Measurements from ENCODE around the gene ZNF534. TPM values are rescaled to one million over a fixed set of nuclear protein-coding genes. Genes with fewer than 3 reads are reported as not detected.

The ZNF534 gene
- total and polyA plus RNA-seq, 9 of the 15 experiments (the other 6 are each of a cell fraction or from before 2014, with no cell fraction given), result 0.08 to 0.33 (median 0.22) TPM; not detected in 1

DNA sequence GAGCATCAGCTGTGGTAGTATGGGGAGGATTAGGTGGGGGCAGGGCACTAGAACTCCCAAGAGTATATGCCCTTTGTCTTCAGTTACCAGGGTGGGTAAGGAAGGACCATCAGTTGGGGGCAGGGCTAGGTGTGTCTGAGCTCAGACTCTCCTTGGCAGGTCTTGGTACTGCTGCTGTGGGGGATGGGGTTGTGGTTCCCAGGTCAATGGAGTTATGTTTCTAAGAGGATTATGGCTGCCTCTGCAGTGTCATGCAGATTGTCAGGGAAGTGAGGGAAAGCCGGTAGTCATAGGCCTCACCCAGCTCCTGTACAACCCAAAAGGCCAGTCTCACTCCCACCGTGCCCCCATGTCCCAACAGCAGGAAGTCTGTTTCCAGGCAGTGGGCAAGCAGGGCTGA lies 15.6 kb downstream of the ZNF534 start:
- FAIRE-seq, result no peak
- WGBS (ENCODE audit: insufficient coverage, low coverage, missing lambda C conversion rate), result 0% methylated on average over 1 of the region's 2 CpGs

More for the DNA sequence above, 15.6 kb downstream of the ZNF534 start:
- no peak overlapping the region for H2AFZ ChIP-seq (ENCODE audit: low read depth, low read length)
- DNase-seq (ENCODE audit: extremely low read depth in 1 of 4, low spot score in 3 of 4) (no peak), ATAC-seq (no peak)
- H3K9ac ChIP-seq (ENCODE audit: insufficient read depth in 1 of 2, low read depth in 2 of 2, low read length in 2 of 2), result no peak overlapping the region
- in situ Hi-C loops (cut with MboI), result no loop called here
- no peaks in the 10 kb centered on the region; the same call in 1 of the 2 replicates for H3K9me3 ChIP-seq (replicated peaks; ENCODE audit: control insufficient read depth, insufficient read depth, low read depth, low read length)
- H3K9me1 ChIP-seq (ENCODE audit: control insufficient read depth, insufficient read depth, low read length), result no peaks in the 10 kb centered on the region
- ChIA-PET POLR2A (no interaction called here), CTCF (ENCODE audit: low intra/inter-chr PET ratio) (no interaction called here)
- H3K4me1 ChIP-seq (replicated peaks in 1 of 2; ENCODE audit: control insufficient read depth in 2 of 2, insufficient read depth in 2 of 2, low read length in 2 of 2), result no peaks in the 10 kb centered on the region
- H3K36me3 ChIP-seq (ENCODE audit: control insufficient read depth, insufficient read depth, low read length), result no peaks in the 10 kb centered on the region
- no peak overlapping the region for H3K4me2 ChIP-seq (ENCODE audit: insufficient read depth, low read length)
- no peaks in the 10 kb centered on the region for H3K27me3 ChIP-seq (ENCODE audit: control insufficient read depth in 2 of 2, insufficient read depth in 2 of 2, low read length in 2 of 2)
- H3K27ac ChIP-seq (ENCODE audit: extremely low read depth, low read depth, low read length), result no peak overlapping the region
- intact Hi-C loops (cut with micrococcal nuclease), result no loop called here
- H3K79me2 ChIP-seq (ENCODE audit: control insufficient read depth, insufficient read depth, low read length), result no peaks in the 10 kb centered on the region
- BruUV-seq (replicated peaks), result no TSS peak
- TF ChIP-seq, protein P1, sequence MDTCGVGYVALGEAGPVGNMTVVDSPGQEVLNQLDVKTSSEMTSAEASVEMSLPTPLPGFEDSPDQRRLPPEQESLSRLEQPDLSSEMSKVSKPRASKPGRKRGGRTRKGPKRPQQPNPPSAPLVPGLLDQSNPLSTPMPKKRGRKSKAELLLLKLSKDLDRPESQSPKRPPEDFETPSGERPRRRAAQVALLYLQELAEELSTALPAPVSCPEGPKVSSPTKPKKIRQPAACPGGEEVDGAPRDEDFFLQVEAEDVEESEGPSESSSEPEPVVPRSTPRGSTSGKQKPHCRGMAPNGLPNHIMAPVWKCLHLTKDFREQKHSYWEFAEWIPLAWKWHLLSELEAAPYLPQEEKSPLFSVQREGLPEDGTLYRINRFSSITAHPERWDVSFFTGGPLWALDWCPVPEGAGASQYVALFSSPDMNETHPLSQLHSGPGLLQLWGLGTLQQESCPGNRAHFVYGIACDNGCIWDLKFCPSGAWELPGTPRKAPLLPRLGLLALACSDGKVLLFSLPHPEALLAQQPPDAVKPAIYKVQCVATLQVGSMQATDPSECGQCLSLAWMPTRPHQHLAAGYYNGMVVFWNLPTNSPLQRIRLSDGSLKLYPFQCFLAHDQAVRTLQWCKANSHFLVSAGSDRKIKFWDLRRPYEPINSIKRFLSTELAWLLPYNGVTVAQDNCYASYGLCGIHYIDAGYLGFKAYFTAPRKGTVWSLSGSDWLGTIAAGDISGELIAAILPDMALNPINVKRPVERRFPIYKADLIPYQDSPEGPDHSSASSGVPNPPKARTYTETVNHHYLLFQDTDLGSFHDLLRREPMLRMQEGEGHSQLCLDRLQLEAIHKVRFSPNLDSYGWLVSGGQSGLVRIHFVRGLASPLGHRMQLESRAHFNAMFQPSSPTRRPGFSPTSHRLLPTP (IDR thresholded peaks at IDR 0.05; ENCODE audit: borderline replicate concordance, extremely low read depth, insufficient read length), result no peak
- TF ChIP-seq TEAD1 (CRISPR knock-in tag; IDR thresholded peaks at IDR 0.05) (no peak), RHOXF2B (CRISPR knock-in tag; conservative IDR thresholded peaks at IDR 0.05) (no peak), NFIX (CRISPR knock-in tag; IDR thresholded peaks at IDR 0.05; ENCODE audit: low read depth) (no peak), GATAD2B (IDR thresholded peaks at IDR 0.05; ENCODE audit: borderline replicate concordance) (no peak), TCF3 (CRISPR knock-in tag; IDR thresholded peaks at IDR 0.05) (no peak), NR1H2 (CRISPR knock-in tag; IDR thresholded peaks at IDR 0.05) (no peak), SMAD2 (IDR thresholded peaks at IDR 0.05; ENCODE audit: low read depth, low read length) (no peak), CREM (IDR thresholded peaks at IDR 0.05; ENCODE audit: low read depth) (no peak), SIN3B (IDR thresholded peaks at IDR 0.05; ENCODE audit: low read depth) (no peak), ZNF408 (CRISPR knock-in tag; IDR thresholded peaks at IDR 0.05; ENCODE audit: low read depth) (no peak), EP400 (IDR thresholded peaks at IDR 0.05) (no peak), SMAD4 (CRISPR knock-in tag; conservative IDR thresholded peaks at IDR 0.05) (no peak), RBFOX2 (IDR thresholded peaks at IDR 0.05; ENCODE audit: low read depth, low read length) (no peak)
- TF ChIP-seq, protein P2, sequence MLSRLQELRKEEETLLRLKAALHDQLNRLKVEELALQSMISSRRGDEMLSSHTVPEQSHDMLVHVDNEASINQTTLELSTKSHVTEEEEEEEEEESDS (CRISPR knock-in tag; IDR thresholded peaks at IDR 0.05), result no peak
- TF ChIP-seq, protein P3, sequence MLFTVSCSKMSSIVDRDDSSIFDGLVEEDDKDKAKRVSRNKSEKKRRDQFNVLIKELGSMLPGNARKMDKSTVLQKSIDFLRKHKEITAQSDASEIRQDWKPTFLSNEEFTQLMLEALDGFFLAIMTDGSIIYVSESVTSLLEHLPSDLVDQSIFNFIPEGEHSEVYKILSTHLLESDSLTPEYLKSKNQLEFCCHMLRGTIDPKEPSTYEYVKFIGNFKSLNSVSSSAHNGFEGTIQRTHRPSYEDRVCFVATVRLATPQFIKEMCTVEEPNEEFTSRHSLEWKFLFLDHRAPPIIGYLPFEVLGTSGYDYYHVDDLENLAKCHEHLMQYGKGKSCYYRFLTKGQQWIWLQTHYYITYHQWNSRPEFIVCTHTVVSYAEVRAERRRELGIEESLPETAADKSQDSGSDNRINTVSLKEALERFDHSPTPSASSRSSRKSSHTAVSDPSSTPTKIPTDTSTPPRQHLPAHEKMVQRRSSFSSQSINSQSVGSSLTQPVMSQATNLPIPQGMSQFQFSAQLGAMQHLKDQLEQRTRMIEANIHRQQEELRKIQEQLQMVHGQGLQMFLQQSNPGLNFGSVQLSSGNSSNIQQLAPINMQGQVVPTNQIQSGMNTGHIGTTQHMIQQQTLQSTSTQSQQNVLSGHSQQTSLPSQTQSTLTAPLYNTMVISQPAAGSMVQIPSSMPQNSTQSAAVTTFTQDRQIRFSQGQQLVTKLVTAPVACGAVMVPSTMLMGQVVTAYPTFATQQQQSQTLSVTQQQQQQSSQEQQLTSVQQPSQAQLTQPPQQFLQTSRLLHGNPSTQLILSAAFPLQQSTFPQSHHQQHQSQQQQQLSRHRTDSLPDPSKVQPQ (CRISPR knock-in tag; IDR thresholded peaks at IDR 0.05; ENCODE audit: borderline replicate concordance), result no peak
- TF ChIP-seq, protein P4, sequence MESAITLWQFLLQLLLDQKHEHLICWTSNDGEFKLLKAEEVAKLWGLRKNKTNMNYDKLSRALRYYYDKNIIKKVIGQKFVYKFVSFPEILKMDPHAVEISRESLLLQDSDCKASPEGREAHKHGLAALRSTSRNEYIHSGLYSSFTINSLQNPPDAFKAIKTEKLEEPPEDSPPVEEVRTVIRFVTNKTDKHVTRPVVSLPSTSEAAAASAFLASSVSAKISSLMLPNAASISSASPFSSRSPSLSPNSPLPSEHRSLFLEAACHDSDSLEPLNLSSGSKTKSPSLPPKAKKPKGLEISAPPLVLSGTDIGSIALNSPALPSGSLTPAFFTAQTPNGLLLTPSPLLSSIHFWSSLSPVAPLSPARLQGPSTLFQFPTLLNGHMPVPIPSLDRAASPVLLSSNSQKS (CRISPR knock-in tag; IDR thresholded peaks at IDR 0.05), result no peak
- no peaks in the 10 kb centered on the region for H4K20me1 ChIP-seq (replicated peaks; ENCODE audit: control insufficient read depth, insufficient read depth, low read length)
- no peak overlapping the region for H3K4me3 ChIP-seq
